Fibroblast of peridontal ligament (primary cell): ENCODE measurements around the gene TCEA2.
"Not testable (repeated sequence)": the region's sequence is repeated elsewhere in the genome, so short reads cannot be mapped to it uniquely, and the experiment has no call there.

Experiments used
- DNase-seq: peaks from one replicate; pipeline ENCODE4 v3.0.0-alpha.2; 2010; ENCODE audit errors: extremely low read depth

Gene TCEA2

GRCh38 chr20:64077876-64078551, 15.0 kb downstream of the TCEA2 start:
- no peak for DNase-seq

GRCh38 chr20:64078934-64079272, 15.9 kb downstream of the TCEA2 start:
- no peak for DNase-seq

GRCh38 chr20:64079273-64080012, 16.4 kb downstream of the TCEA2 start, which contains the start of gene RGS19:
Gene RGS19, minus strand, starts transcription at chr20:64079518. Its CDS starts 2,632 bp downstream, at chr20:64076886.
- DNase-seq = peak; percentile 40

- no peak for DNase-seq
These were observed 17.2 kb downstream of the TCEA2 start, which contains the start of gene OPRL1 for GRCh38 chr20:64080013-64080812. Gene OPRL1, plus strand, starts transcription at chr20:64080082. Its CDS starts 12,639 bp downstream, at chr20:64092721.

GRCh38 chr20:64080813-64081623, 18.0 kb downstream of the TCEA2 start:
- no peak for DNase-seq

GRCh38 chr20:64081624-64081964, 18.6 kb downstream of the TCEA2 start:
- DNase-seq = no peak

GRCh38 chr20:64082126-64082731, 19.2 kb downstream of the TCEA2 start:
- no peak for DNase-seq

GRCh38 chr20:64082820-64083377, 19.9 kb downstream of the TCEA2 start:
- DNase-seq = no peak

GRCh38 chr20:64083378-64083803, 20.4 kb downstream of the TCEA2 start:
- DNase-seq = peak; percentile 47

GRCh38 chr20:64083804-64084684, 21.0 kb downstream of the TCEA2 start, which contains the start of gene LKAAEAR1:
Gene LKAAEAR1, minus strand, starts transcription at chr20:64084398. Its CDS starts 179 bp downstream, at chr20:64084219.
- peak; percentile 3 for DNase-seq

GRCh38 chr20:64084685-64085152, 21.7 kb downstream of the TCEA2 start:
- DNase-seq = no peak

GRCh38 chr20:64086801-64087200, 23.8 kb downstream of the TCEA2 start:
- no peak for DNase-seq

- DNase-seq = not testable (repeated sequence)
These were observed 24.3 kb downstream of the TCEA2 start for GRCh38 chr20:64087226-64087825.

- not testable (repeated sequence) for DNase-seq
These were observed 25.6 kb downstream of the TCEA2 start for GRCh38 chr20:64088586-64088985.

GRCh38 chr20:64090165-64090564, 27.2 kb downstream of the TCEA2 start:
- DNase-seq = no peak

GRCh38 chr20:64091340-64091739, 28.3 kb downstream of the TCEA2 start:
- no peak for DNase-seq

- no peak for DNase-seq
These were observed 28.8 kb downstream of the TCEA2 start for GRCh38 chr20:64091770-64092169.

GRCh38 chr20:64092258-64093012, 29.4 kb downstream of the TCEA2 start:
- DNase-seq = no peak
